Esophagus muscularis mucosa (tissue), 4 donors: Measurements from ENCODE around the gene RRP8. TPM values are rescaled to one million over a fixed set of nuclear protein-coding genes. Genes with fewer than 3 reads are reported as not detected.

Experiments used
- DNase-seq: peaks from one replicate; pipeline ENCODE4 v3.0.0-alpha.2; 2017; ENCODE audit errors: extremely low spot score
- H3K27ac ChIP-seq, 4 donors: fragments of 200-600 bp; sonication (generic); replicated peaks in 1 of 4; 1 replicate in 3 of 4; 2 replicates in 1 of 4; pipeline ENCODE4 v1.5.1; 2016 to 2019; ENCODE audit warnings: mild to moderate bottlenecking in 1 of 4
- H3K27me3 ChIP-seq, 4 donors: fragments of 200-600 bp; sonication (generic); one replicate each; pipeline versions ENCODE4 v1.5.1 to v1.6.0; 2016 to 2019
- H3K36me3 ChIP-seq, 4 donors: fragments of 200-600 bp; sonication (generic); one replicate each; pipeline ENCODE4 v1.5.1; 2016 to 2019
- H3K4me1 ChIP-seq, 4 donors: fragments of 200-600 bp; sonication (generic); one replicate each; pipeline ENCODE4 v1.5.1; 2016 to 2019
- H3K4me3 ChIP-seq, 4 donors: fragments of 200-600 bp; sonication (generic); 1 replicate in 2 of 4; 2 replicates in 2 of 4; pipeline ENCODE4 v1.5.1; 2016 to 2019; ENCODE audit warnings: mild to moderate bottlenecking in 4 of 4, moderate library complexity in 1 of 4
- H3K9me3 ChIP-seq, 4 donors: fragments of 200-600 bp; sonication (generic); 1 replicate in 3 of 4; 2 replicates in 1 of 4; pipeline ENCODE4 v1.5.1; 2016 to 2019
- EP300 ChIP-seq: sonication (generic); formaldehyde crosslinking; IDR thresholded peaks from one replicate; pipeline ENCODE4 v1.6.1; 2017; ENCODE audit warnings: antibody characterized with exemption
- POLR2A ChIP-seq: fragments of 450-650 bp; IDR thresholded peaks from one replicate; pipeline ENCODE4 v1.6.1; 2017; ENCODE audit warnings: antibody characterized with exemption, moderate library complexity, mild to moderate bottlenecking, low read depth
- POLR2AphosphoS5 ChIP-seq, 2 donors: sonication (generic); formaldehyde crosslinking; IDR thresholded peaks; one replicate each; pipeline ENCODE4 v1.6.1; 2017; ENCODE audit warnings: antibody characterized with exemption in 2 of 2
- WGBS: methylation state at CpG from one replicate; pipeline ENCODE4 v1.1.5; 2018; 5-methylcytosine and 5-hydroxymethylcytosine counted together
- intact Hi-C: fragments of 100-400 bp; cut with DNase I; formaldehyde crosslinking; loops from one replicate; pipeline ENCODE4 v1.15.1; 2023
- total RNA-seq, 4 donors: library from RNA; depleted of rRNA; stranded (reverse); fragments of >200 nt; gene quantifications; one replicate each; pipeline versions ENCODE4 v1.1.0 to v1.2.1, GENCODE V29; 2016
- TF ChIP-seq, protein P1 (sequence below), 3 experiments: fragments of 200-600 bp in 2 of 3; fragments of 450-650 bp in 1 of 3; sonication (generic) in 2 of 3; IDR thresholded peaks; one replicate each; pipeline ENCODE4 v1.5.1; 2017 to 2019; ENCODE audit warnings: antibody characterized with exemption in 3 of 3, mild to moderate bottlenecking in 2 of 3, moderate library complexity in 1 of 3

Gene RRP8
- total RNA-seq, 4 donors from 2014 or later = 12.4 to 34.0 (median 27.0) TPM

DNA sequence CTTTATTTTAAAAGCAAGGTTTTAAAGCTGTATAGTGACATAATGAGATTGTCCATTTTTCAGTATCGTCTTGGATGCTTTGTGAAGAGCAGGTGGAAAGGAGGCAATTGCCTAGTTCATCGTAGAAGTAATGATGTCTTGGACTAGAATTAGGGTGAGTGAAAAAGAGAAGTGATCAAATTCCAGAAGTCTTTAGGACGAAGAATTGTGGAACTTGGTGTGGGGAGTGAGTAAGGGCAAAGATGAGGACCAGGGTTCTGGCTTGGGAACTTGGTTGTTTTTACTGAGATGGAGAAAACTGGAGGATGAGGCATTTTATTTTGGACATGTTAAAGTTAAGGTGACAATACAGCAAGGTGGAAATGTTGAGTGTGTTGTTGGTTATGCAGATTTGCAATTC is 1.4 kb upstream of the RRP8 start:
- Histone ChIP-seq H3K36me3 (peaks cover 36 to 42% (median 40%) of the 10 kb centered on the region in 4 donors), H3K27ac (peak overlapping the region; percentile 97 to 98 (median 98)), H3K4me3 (peak overlapping the region; percentile 80 to 99 (median 86)), H3K9me3 (no peaks in the 10 kb centered on the region), H3K27me3 (no peaks in the 10 kb centered on the region), H3K4me1 (peaks cover 63 to 84% (median 82%) of the 10 kb centered on the region in 4 donors)
- TF ChIP-seq, protein P1, sequence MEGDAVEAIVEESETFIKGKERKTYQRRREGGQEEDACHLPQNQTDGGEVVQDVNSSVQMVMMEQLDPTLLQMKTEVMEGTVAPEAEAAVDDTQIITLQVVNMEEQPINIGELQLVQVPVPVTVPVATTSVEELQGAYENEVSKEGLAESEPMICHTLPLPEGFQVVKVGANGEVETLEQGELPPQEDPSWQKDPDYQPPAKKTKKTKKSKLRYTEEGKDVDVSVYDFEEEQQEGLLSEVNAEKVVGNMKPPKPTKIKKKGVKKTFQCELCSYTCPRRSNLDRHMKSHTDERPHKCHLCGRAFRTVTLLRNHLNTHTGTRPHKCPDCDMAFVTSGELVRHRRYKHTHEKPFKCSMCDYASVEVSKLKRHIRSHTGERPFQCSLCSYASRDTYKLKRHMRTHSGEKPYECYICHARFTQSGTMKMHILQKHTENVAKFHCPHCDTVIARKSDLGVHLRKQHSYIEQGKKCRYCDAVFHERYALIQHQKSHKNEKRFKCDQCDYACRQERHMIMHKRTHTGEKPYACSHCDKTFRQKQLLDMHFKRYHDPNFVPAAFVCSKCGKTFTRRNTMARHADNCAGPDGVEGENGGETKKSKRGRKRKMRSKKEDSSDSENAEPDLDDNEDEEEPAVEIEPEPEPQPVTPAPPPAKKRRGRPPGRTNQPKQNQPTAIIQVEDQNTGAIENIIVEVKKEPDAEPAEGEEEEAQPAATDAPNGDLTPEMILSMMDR (IDR thresholded peaks at IDR 0.05) = no peak
- TF ChIP-seq EP300 = no peak
- no peak for TF ChIP-seq POLR2A
- no peak for TF ChIP-seq POLR2AphosphoS5 (IDR thresholded peaks at IDR 0.05)
- 6% methylated on average over 3 of the region's 3 CpGs for WGBS
- intact Hi-C loops = loop anchor here (2.0 to 10.0 kb wide), 3 partner anchors 78 to 210 kb away; partner anchors contain the start of genes MRPL17, SMPD1 and TRIM3
- DNase-seq = no peak

DNA sequence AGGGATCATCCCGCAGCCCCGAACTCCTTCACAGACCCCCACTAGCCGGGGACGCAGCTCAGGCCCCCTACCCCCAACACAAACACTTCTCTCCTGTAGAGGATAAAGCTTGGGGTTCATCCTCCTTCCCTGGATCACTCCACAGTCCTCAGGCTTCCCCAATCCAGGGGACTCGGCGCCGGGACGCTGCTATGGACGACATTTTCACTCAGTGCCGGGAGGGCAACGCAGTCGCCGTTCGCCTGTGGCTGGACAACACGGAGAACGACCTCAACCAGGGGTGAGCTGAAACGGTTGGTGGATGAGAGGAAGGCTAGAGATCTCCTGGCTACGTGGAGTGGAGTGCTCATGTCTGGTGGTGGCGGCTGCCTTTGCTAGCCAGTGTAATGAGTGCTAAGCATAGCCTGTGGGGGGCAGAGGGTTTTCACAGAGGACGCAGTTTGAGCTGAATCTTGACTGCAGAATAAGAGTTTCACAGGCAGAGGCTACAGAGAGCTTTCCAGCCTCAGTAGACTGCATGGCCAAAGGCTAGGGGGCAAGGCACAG is 738 bp upstream of the RRP8 start:
- Histone ChIP-seq H3K9me3 (no peaks in the 10 kb centered on the region), H3K4me1 (peaks cover 64 to 84% (median 79%) of the 10 kb centered on the region in 4 donors), H3K4me3 (peak overlapping the region; percentile 80 to 99 (median 86)), H3K36me3 (peaks cover 35 to 42% (median 40%) of the 10 kb centered on the region in 4 donors), H3K27ac (peak overlapping the region; percentile 97 to 98 (median 98)), H3K27me3 (no peaks in the 10 kb centered on the region)
- WGBS = 1% methylated on average over 13 of the region's 20 CpGs
- TF ChIP-seq POLR2AphosphoS5 (IDR thresholded peaks at IDR 0.05) (peak in 1 of 2 donors; percentile 64), POLR2A (no peak), EP300 (no peak)
- TF ChIP-seq, protein P1 (IDR thresholded peaks at IDR 0.05) = peak in 2 of 3 experiments; percentile 5 to 18
- DNase-seq = peak; percentile 92
- intact Hi-C loops = loop anchor here (2.0 to 10.0 kb wide), 3 partner anchors 79 to 209 kb away; partner anchors contain the start of genes MRPL17, SMPD1 and TRIM3

DNA sequence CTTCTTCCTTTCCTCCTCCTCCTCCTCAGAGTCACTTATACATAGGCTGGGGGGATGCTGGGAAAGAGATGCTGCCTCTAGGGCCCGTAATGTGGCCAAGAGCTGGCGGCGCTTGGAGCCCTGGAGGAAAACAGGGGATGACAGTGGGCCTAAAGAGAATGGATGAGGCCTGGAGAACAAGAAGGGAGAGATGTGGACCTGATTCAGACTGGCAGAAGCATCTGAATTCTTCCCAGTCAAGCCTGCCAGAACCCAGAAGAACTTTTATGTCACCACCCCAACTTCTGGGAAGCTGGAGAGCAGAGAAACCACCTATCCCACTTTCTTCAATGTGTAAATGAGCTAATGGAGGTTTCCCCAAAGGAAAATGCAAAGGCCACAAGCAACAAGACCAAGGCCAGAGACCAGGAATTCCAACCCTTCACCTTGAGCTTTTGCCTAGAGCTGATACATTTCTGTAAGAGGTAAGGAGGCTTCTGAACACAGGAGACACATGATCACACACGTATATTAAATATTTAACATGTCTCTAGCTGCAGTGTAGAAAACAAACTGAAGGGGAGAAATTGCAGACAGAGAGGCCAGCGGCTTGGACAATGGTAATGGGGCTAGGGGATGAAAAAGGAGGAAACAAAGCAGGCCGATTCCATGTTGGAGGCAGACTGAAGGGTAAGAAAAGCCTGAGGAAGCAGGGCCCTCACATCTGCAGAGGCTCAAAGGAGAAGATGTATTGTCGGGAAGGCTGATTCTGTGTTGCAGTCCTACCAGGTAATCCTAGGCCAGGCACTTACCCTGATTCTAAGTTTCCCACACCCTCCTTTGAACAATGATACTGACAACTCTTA is 1.1 kb downstream of the RRP8 start:
- H3K4me3 ChIP-seq = peak overlapping the region; percentile 80 to 99 (median 86)
- peaks cover 22 to 45% (median 37%) of the 10 kb centered on the region in 4 donors for H3K36me3 ChIP-seq
- intact Hi-C loops = loop anchor here (10.0 kb wide), 2 partner anchors 128 to 208 kb away; partner anchors contain the start of genes SMPD1 and TRIM3
- H3K4me1 ChIP-seq = peaks cover 57 to 84% (median 74%) of the 10 kb centered on the region in 4 donors
- WGBS = 50% methylated on average over 7 of the region's 7 CpGs
- peak; percentile 29 for DNase-seq
- no peaks in the 10 kb centered on the region for H3K27me3 ChIP-seq
- no peaks in the 10 kb centered on the region for H3K9me3 ChIP-seq
- peak overlapping the region; percentile 97 to 98 (median 98) for H3K27ac ChIP-seq
- TF ChIP-seq POLR2A = no peak
- TF ChIP-seq EP300 = no peak
- TF ChIP-seq, protein P1 (IDR thresholded peaks at IDR 0.05) = no peak
- no peak for TF ChIP-seq POLR2AphosphoS5 (IDR thresholded peaks at IDR 0.05)

DNA sequence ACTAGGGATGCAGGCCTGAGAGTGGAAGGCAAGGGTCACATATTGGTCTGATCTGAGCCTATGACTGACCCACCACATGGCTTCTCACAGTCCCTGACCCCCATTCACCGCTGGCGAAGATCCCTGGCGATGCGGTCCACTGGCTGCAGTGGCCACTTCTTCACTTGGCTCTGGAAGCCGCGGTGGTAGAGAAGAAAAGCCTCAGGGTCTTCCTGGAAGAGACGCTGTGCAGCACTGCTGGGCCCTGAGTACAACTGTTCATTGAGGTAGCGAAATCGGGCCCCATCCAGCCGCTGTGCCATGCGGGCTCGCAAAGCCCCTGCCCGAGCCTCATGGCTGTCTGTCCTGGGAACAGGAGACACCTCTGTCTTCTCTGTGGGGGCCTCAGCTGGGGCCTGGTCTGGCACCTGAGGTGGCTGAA is 2.4 kb downstream of the RRP8 start:
- Histone ChIP-seq H3K27me3 (no peaks in the 10 kb centered on the region), H3K36me3 (peaks cover 22 to 48% (median 37%) of the 10 kb centered on the region in 4 donors), H3K4me3 (no peak overlapping the region), H3K4me1 (peaks cover 58 to 85% (median 74%) of the 10 kb centered on the region in 4 donors), H3K27ac (peak overlapping the region in 1 of 4 donors; percentile 16), H3K9me3 (no peaks in the 10 kb centered on the region)
- 92% methylated on average over 5 of the region's 13 CpGs for WGBS
- intact Hi-C loops = loop anchor here (10.0 kb wide), 2 partner anchors 126 to 206 kb away; partner anchors contain the start of genes SMPD1 and TRIM3
- DNase-seq = peak; percentile 55
- TF ChIP-seq EP300 (no peak), POLR2A (no peak), POLR2AphosphoS5 (IDR thresholded peaks at IDR 0.05) (no peak)
- TF ChIP-seq, protein P1 (IDR thresholded peaks at IDR 0.05) = no peak
